Esophagus squamous epithelium (tissue), 5 donors: ENCODE data around the gene DENND1A. TPM values are rescaled to one million over a fixed set of nuclear protein-coding genes. Genes with fewer than 3 reads are reported as not detected.

Experiments used
- DNase-seq: peaks from one replicate; lab custom pipeline; 2025; lab: John Stamatoyannopoulos, UW
- H3K27ac ChIP-seq, 4 donors: fragments of 200-600 bp; sonication (generic); one replicate each; pipeline ENCODE4 v1.5.1; 2016 to 2019; ENCODE audit warnings: mild to moderate bottlenecking in 1 of 4
- H3K27me3 ChIP-seq, 4 donors: fragments of 200-600 bp; sonication (generic); 1 replicate in 3 of 4; 2 replicates in 1 of 4; pipeline versions ENCODE4 v1.5.1 to v1.6.0; 2017 to 2021; ENCODE audit warnings: antibody characterized with exemption in 1 of 4
- H3K36me3 ChIP-seq, 3 donors: fragments of 200-600 bp; sonication (generic); one replicate each; pipeline ENCODE4 v1.5.1; 2016 to 2019
- H3K4me1 ChIP-seq, 3 donors: fragments of 200-600 bp; sonication (generic); one replicate each; pipeline ENCODE4 v1.5.1; 2017 to 2019
- H3K4me3 ChIP-seq, 4 donors: fragments of 200-600 bp; sonication (generic); 1 replicate in 3 of 4; 2 replicates in 1 of 4; pipeline ENCODE4 v1.5.1; 2016 to 2019; ENCODE audit warnings: mild to moderate bottlenecking in 2 of 4, moderate library complexity in 1 of 4
- H3K9me3 ChIP-seq, 3 donors: fragments of 200-600 bp; sonication (generic); one replicate each; pipeline ENCODE4 v1.5.1; 2016 to 2019
- POLR2A ChIP-seq, 4 donors: fragments of 450-650 bp; IDR thresholded peaks; one replicate each; pipeline ENCODE4 v1.6.1; 2017; ENCODE audit warnings: antibody characterized with exemption in 4 of 4, mild to moderate bottlenecking in 4 of 4, moderate library complexity in 3 of 4
- WGBS, 2 donors: methylation state at CpG; one replicate each; pipeline ENCODE4 v1.1.5; 2018; 5-methylcytosine and 5-hydroxymethylcytosine counted together
- intact Hi-C: fragments of 100-400 bp; cut with DNase I; formaldehyde crosslinking; loops from one replicate; pipeline ENCODE4 v1.15.0; 2022
- total RNA-seq, 4 donors: library from RNA; depleted of rRNA; stranded (reverse); fragments of >200 nt; gene quantifications; one replicate each; pipeline ENCODE4 v1.1.0, GENCODE V29; 2016
- TF ChIP-seq, protein P1 (sequence below), 6 experiments: fragments of 450-650 bp in 4 of 6; fragments of 200-600 bp in 2 of 6; sonication (generic) in 2 of 6; IDR thresholded peaks; one replicate each; pipeline ENCODE4 v1.5.1; 2016 to 2019; ENCODE audit warnings: antibody characterized with exemption in 6 of 6, mild to moderate bottlenecking in 4 of 6, moderate library complexity in 4 of 6
- donor health status: DM: yes; HTN: yes; CAD: no.

DENND1A gene
- total RNA-seq, 4 donors from 2014 or later: 5.3 to 16.0 (median 12.9) TPM

- Histone ChIP-seq H3K4me1 (peaks cover 0 to 8% (median 0%) of the 10 kb centered on the region in 3 donors), H3K27me3 (no peaks in the 10 kb centered on the region), H3K4me3 (no peak overlapping the region), H3K27ac (no peak overlapping the region), H3K9me3 (no peaks in the 10 kb centered on the region), H3K36me3 (no peaks in the 10 kb centered on the region)
- TF ChIP-seq, protein P1, sequence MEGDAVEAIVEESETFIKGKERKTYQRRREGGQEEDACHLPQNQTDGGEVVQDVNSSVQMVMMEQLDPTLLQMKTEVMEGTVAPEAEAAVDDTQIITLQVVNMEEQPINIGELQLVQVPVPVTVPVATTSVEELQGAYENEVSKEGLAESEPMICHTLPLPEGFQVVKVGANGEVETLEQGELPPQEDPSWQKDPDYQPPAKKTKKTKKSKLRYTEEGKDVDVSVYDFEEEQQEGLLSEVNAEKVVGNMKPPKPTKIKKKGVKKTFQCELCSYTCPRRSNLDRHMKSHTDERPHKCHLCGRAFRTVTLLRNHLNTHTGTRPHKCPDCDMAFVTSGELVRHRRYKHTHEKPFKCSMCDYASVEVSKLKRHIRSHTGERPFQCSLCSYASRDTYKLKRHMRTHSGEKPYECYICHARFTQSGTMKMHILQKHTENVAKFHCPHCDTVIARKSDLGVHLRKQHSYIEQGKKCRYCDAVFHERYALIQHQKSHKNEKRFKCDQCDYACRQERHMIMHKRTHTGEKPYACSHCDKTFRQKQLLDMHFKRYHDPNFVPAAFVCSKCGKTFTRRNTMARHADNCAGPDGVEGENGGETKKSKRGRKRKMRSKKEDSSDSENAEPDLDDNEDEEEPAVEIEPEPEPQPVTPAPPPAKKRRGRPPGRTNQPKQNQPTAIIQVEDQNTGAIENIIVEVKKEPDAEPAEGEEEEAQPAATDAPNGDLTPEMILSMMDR (IDR thresholded peaks at IDR 0.05): no peak
- no peak for TF ChIP-seq POLR2A (IDR thresholded peaks at IDR 0.05)
- no peak for DNase-seq
- intact Hi-C loops: no loop called here
- WGBS, 2 donors: 84 to 89% methylated on average over 4 of the region's 4 CpGs
Observed at GRCh38 chr9:123749580-123750202, 180.2 kb downstream of the DENND1A start.

GRCh38 chr9:123746765-123747164, 183.2 kb downstream of the DENND1A start:
- Histone ChIP-seq H3K36me3 (no peaks in the 10 kb centered on the region), H3K27me3 (no peaks in the 10 kb centered on the region), H3K9me3 (no peaks in the 10 kb centered on the region), H3K4me1 (peaks cover 0 to 18% (median 3%) of the 10 kb centered on the region in 3 donors), H3K4me3 (no peak overlapping the region), H3K27ac (no peak overlapping the region)
- 93 to 96% methylated on average over 1 of the region's 1 CpG for WGBS, 2 donors
- intact Hi-C loops: no loop called here
- TF ChIP-seq, protein P1 (IDR thresholded peaks at IDR 0.05): no peak
- TF ChIP-seq POLR2A (IDR thresholded peaks at IDR 0.05): no peak
- DNase-seq: no peak

GRCh38 chr9:123745933-123746332, 184.0 kb downstream of the DENND1A start:
- Histone ChIP-seq H3K27ac (no peak overlapping the region), H3K4me1 (peaks cover 0 to 18% (median 3%) of the 10 kb centered on the region in 3 donors), H3K36me3 (no peaks in the 10 kb centered on the region), H3K4me3 (no peak overlapping the region), H3K9me3 (no peaks in the 10 kb centered on the region), H3K27me3 (no peaks in the 10 kb centered on the region)
- TF ChIP-seq POLR2A (IDR thresholded peaks at IDR 0.05): no peak
- TF ChIP-seq, protein P1 (IDR thresholded peaks at IDR 0.05): no peak
- intact Hi-C loops: no loop called here
- DNase-seq: no peak
- 57 to 92% methylated on average over 1 of the region's 1 CpG for WGBS, 2 donors

- H3K27me3 ChIP-seq: no peaks in the 10 kb centered on the region
- no peaks in the 10 kb centered on the region for H3K36me3 ChIP-seq
- DNase-seq: no peak
- H3K27ac ChIP-seq: no peak overlapping the region
- WGBS, 2 donors: 68 to 85% methylated on average over 2 of the region's 2 CpGs
- H3K4me1 ChIP-seq: peaks cover 0 to 18% (median 3%) of the 10 kb centered on the region in 3 donors
- intact Hi-C loops: no loop called here
- H3K4me3 ChIP-seq: no peak overlapping the region
- H3K9me3 ChIP-seq: no peaks in the 10 kb centered on the region
- TF ChIP-seq, protein P1 (IDR thresholded peaks at IDR 0.05): no peak
- no peak for TF ChIP-seq POLR2A (IDR thresholded peaks at IDR 0.05)
Observed at GRCh38 chr9:123745451-123745850, 184.5 kb downstream of the DENND1A start.

DNA sequence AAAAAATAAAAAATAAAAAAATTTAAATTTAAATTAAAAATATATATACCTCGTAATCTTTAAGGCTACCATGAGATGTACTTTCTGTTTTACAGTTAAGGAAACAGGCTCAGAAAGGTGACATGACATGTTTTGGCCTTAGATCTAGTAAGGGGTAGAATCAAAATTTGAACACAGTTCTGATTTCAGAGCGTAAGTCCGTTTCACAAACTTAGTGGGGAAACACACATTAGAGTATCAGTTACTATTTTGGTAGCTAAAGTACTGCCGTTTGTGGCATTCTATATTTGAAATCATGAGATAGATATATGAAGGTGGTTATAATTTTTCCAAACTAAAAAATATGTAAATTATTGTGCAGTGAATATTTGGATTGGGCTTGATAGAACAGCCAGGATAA, 186.2 kb downstream of the DENND1A start:
- H3K27ac ChIP-seq: no peak overlapping the region
- no peak overlapping the region for H3K4me3 ChIP-seq
- no peaks in the 10 kb centered on the region for H3K27me3 ChIP-seq
- no peak for DNase-seq
- no peaks in the 10 kb centered on the region for H3K36me3 ChIP-seq
- H3K4me1 ChIP-seq: peaks cover 0 to 10% (median 3%) of the 10 kb centered on the region in 3 donors
- no peak for TF ChIP-seq POLR2A (IDR thresholded peaks at IDR 0.05)
- TF ChIP-seq, protein P1 (IDR thresholded peaks at IDR 0.05): no peak
- WGBS, 2 donors: 88 to 95% methylated on average over 4 of the region's 4 CpGs
- intact Hi-C loops: no loop called here
- no peaks in the 10 kb centered on the region for H3K9me3 ChIP-seq
